ENCODE data around the gene GRK1.

The GRK1 gene

GRCh38 chr13:113731192-113732175 is 64.5 kb downstream of the GRK1 start:
- no peak for DNase-seq

GRCh38 chr13:113732176-113732960 is 65.3 kb downstream of the GRK1 start:
- DNase-seq, result no peak

- no peak for DNase-seq
Measured at GRCh38 chr13:113732961-113733950, 66.2 kb downstream of the GRK1 start.

- DNase-seq, result no peak
Measured at GRCh38 chr13:113734099-113734825, 67.2 kb downstream of the GRK1 start.

- DNase-seq, result no peak
Measured at GRCh38 chr13:113734826-113735125, 67.8 kb downstream of the GRK1 start.

- no peak for DNase-seq
Measured at GRCh38 chr13:113735194-113735593, 68.2 kb downstream of the GRK1 start.

GRCh38 chr13:113735750-113736149 is 68.7 kb downstream of the GRK1 start:
- no peak for DNase-seq

- no peak for DNase-seq
Measured at GRCh38 chr13:113736258-113736731, 69.3 kb downstream of the GRK1 start.

- DNase-seq, result no peak
Measured at GRCh38 chr13:113737803-113738202, 70.8 kb downstream of the GRK1 start.

GRCh38 chr13:113739527-113740285 is 72.7 kb downstream of the GRK1 start:
- DNase-seq, result no peak

- no peak for DNase-seq
Measured at GRCh38 chr13:113740286-113740556, 73.2 kb downstream of the GRK1 start.

- DNase-seq, result no peak
Measured at GRCh38 chr13:113740661-113741060, 73.6 kb downstream of the GRK1 start.

- DNase-seq, result no peak
Measured at GRCh38 chr13:113741191-113741668, 74.2 kb downstream of the GRK1 start.

- no peak for DNase-seq
Measured at GRCh38 chr13:113742000-113742441, 75.0 kb downstream of the GRK1 start.

GRCh38 chr13:113742445-113743120 is 75.6 kb downstream of the GRK1 start:
- no peak for DNase-seq

GRCh38 chr13:113743366-113744195 is 76.6 kb downstream of the GRK1 start:
- DNase-seq, result no peak

- DNase-seq, result no peak
Measured at GRCh38 chr13:113744197-113745000, 77.4 kb downstream of the GRK1 start.

- DNase-seq, result no peak
Measured at GRCh38 chr13:113745059-113745458, 78.0 kb downstream of the GRK1 start.
